GM19043 (cell line): Measurements from ENCODE around the gene CSF1.
"Not testable (repeated sequence)": the region's sequence is repeated elsewhere in the genome, so short reads cannot be mapped to it uniquely, and the experiment has no call there.

Experiments used
- ATAC-seq: cut with Tn5 transposase; IDR thresholded peaks from one replicate; pipeline ENCODE4 v1.9.1; 2021; ENCODE audit warnings: low read depth; ENCODE audit not compliant: unreplicated experiment

CSF1 gene

DNA sequence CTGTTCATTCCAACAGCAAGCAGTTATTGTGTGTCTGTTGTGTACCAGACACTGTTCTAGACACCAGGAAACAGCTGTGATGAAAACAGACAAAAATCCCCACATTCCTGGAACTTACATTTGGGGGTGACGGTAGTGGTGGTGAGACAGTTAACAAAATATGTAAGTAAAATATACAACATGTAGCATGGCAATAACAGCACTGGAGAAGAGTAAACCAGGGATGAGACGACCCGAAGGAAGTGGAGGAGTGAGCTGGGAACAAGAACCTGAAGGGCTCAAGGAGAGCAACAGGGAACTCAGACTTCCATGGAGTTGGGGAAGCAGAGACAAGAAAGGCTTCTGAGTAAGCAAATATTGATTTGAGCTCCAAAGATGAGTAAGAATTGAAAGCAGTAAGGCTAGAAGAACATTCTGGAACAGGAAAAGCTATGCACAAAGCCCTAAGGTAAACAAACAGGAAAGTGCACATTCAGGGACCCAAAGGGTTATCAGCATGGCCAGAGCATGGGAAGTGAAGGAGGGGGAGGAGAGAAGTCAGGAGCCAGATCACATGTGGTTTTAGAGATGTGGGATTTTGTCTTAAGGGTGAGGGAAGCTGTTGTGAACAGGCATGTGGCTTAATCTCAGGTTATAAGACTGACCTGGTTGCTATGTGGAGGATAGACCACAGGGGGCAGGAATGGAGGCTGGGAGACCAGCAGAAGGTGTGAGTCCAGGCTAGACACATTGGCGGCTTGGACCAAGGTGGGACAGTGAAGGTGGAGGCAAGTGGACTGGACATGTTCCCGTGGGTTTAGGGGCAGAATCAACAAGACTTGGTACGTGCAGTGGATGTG is 7.3 kb downstream of the CSF1 start:
- no peak for ATAC-seq

- ATAC-seq, result no peak
These were observed 8.0 kb downstream of the CSF1 start for GRCh38 chr1:109918671-109919070.

- ATAC-seq, result no peak
These were observed 8.7 kb downstream of the CSF1 start for GRCh38 chr1:109919303-109919702.

DNA sequence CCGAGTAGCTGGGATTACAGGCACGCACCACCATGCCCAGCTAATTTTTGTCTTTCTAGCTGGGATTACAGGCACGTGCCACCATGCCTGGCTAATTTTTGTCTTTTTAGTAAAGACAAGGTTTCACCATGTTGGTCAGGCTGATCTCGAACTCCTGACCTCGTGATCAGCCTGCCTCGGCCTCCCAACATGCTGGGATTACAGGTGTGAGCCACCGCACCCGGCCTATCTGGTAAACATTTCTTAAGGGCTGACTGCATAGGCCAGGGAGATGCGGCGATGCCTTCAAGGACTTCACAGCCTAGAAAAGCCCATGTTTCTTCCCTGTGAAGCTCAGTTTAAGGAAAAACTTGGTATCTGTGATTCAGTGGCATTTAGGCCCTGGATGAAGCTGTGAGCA is 9.7 kb downstream of the CSF1 start:
- not testable (repeated sequence) for ATAC-seq

GRCh38 chr1:109922326-109922725 is 11.7 kb downstream of the CSF1 start:
- ATAC-seq, result no peak

- ATAC-seq, result no peak
These were observed 12.7 kb downstream of the CSF1 start for GRCh38 chr1:109923131-109923945.

DNA sequence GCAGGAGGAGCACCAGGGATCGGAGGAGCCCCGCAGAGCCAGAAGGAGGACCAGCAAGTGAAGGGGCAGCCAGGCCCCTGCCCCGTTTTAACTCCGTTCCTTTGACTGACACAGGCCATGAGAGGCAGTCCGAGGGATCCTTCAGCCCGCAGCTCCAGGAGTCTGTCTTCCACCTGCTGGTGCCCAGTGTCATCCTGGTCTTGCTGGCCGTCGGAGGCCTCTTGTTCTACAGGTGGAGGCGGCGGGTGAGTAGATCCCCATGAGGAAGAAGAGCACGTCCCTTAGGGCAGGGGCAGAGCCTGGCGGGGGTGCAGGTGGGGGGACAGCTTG is 13.3 kb downstream of the CSF1 start:
- ATAC-seq, result no peak

GRCh38 chr1:109924316-109924715 is 13.7 kb downstream of the CSF1 start:
- ATAC-seq, result no peak

DNA sequence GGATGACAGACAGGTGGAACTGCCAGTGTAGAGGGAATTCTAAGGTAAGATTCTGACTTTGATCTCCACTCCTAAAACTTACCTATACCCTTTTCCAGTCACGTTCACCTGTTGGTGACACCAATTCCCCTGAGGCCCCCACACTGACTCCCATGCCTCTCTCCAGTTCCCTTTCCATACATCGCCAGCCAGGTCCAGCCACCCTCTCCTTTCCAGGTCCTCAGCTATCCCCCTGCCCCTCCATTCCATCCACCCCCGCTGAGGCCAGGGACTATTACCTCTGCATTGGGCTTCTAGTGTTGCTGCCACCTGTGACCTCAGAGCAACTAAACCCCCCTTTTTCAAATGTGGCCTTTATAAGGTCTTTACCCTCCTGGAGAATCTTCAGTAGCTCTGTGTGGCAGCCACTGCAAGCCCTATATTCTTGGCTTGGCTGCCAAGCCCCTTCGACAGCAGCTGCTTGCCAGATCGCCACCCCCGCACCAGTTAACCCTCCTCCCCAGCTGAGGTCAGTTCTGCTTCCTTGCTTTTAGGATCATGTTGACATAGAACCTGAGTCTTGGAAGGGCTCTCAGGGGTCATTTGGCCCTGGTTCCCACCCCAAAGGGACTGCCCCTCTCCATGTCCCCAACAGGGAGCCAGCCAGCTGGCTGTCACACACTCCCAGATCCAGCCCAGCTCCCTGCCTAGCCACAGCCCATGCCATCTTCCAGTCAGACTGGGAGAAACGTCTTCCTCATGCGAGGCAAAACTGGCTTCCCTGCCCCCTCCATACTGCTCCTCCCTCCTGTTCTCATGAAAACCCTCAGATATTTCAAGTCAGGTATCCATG is 14.7 kb downstream of the CSF1 start:
- no peak for ATAC-seq

- ATAC-seq, result no peak
These were observed 16.1 kb downstream of the CSF1 start for GRCh38 chr1:109926662-109927300.

DNA sequence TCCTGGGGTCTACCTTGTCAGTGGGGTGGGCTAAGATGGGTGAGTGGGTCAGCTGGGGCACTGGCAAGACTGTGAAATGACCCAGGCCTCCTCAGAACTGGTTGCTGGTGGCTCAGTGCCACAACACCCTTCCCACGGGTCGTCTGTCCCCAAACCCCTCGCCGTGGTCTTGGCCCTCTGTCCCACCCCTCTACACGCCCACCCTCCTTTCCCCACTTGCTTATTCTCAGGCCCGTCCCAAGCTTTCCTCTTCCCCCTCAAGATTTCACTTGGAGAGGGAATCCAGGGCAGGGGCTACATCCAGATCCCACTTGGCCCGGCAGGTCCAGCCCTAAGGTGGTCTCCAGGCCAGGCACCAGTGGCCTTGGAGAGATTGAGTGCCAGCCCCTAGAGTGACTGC is 16.7 kb downstream of the CSF1 start:
- no peak for ATAC-seq

GRCh38 chr1:109927911-109928321 is 17.3 kb downstream of the CSF1 start:
- no peak for ATAC-seq

GRCh38 chr1:109928591-109929111 is 18.0 kb downstream of the CSF1 start:
- no peak for ATAC-seq

DNA sequence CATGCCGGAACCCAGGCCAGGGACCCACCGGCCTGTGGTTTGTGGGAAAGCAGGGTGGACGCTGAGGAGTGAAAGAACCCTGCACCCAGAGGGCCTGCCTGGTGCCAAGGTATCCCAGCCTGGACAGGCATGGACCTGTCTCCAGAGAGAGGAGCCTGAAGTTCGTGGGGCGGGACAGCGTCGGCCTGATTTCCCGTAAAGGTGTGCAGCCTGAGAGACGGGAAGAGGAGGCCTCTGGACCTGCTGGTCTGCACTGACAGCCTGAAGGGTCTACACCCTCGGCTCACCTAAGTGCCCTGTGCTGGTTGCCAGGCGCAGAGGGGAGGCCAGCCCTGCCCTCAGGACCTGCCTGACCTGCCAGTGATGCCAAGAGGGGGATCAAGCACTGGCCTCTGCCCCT is 18.5 kb downstream of the CSF1 start:
- no peak for ATAC-seq

- no peak for ATAC-seq
These were observed 19.1 kb downstream of the CSF1 start for GRCh38 chr1:109929588-109930251.

DNA sequence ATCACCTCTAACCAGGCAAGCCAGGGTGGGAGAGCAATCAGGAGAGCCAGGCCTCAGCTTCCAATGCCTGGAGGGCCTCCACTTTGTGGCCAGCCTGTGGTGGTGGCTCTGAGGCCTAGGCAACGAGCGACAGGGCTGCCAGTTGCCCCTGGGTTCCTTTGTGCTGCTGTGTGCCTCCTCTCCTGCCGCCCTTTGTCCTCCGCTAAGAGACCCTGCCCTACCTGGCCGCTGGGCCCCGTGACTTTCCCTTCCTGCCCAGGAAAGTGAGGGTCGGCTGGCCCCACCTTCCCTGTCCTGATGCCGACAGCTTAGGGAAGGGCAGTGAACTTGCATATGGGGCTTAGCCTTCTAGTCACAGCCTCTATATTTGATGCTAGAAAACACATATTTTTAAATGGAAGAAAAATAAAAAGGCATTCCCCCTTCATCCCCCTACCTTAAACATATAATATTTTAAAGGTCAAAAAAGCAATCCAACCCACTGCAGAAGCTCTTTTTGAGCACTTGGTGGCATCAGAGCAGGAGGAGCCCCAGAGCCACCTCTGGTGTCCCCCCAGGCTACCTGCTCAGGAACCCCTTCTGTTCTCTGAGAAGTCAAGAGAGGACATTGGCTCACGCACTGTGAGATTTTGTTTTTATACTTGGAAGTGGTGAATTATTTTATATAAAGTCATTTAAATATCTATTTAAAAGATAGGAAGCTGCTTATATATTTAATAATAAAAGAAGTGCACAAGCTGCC is 19.8 kb downstream of the CSF1 start:
- no peak for ATAC-seq

- ATAC-seq, result no peak
These were observed 20.6 kb downstream of the CSF1 start for GRCh38 chr1:109931189-109931731.

DNA sequence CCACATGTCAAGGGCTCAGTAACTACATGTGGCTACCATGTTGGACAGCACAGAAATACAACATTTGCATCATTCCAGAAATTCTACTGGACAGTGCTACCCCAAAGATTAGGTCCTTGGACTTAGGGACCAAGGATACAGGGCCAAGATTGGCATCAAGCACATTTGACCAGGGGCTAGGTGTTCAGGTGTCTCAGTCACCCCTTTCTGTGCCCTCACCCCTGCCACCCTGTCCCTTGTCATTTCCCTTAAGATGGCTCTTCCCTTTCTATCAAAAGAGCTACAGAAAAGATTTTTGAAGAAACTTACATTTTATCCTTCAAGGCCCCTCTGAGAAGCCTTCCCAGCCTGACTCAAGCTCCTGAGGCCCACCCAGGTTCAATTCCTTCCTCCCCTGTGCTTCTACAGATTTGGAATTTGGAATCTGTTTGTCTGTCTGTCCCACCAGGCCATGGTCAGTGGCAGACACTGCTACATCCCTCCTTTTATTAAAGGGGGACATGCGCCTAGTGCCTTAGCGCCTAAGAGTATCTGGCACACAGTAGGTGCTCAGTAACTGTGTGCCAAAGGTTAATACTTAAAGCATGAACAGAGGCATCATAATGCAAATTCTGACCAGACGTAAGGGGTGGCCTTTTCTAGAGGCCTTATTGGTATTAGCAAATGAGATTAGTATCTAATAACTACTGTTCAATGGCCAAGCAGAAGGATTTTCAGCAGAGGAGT is 21.4 kb downstream of the CSF1 start:
- ATAC-seq, result no peak
